Esophagus mucosa (tissue), 1 donor: ENCODE data around the gene HOXA10. TPM values are rescaled to one million over a fixed set of nuclear protein-coding genes. Genes with fewer than 3 reads are reported as not detected.
A peak's percentile ranks its signal among the peaks of the same experiment; 100 is the strongest.

Source experiments
- ATAC-seq: fragments of 200-7000 bp; cut with Tn5 transposase; one replicate; pipeline ENCODE4 v1.9.1; 2020
- total RNA-seq: library from RNA; stranded (reverse); gene quantifications from one replicate; pipeline ENCODE4 v1.2.4, GENCODE V29; 2023
- donor health status: DM: yes; HTN: yes; CAD: no.

HOXA10 gene
- total RNA-seq, 1 donor from 2014 or later = 1.1 TPM

DNA sequence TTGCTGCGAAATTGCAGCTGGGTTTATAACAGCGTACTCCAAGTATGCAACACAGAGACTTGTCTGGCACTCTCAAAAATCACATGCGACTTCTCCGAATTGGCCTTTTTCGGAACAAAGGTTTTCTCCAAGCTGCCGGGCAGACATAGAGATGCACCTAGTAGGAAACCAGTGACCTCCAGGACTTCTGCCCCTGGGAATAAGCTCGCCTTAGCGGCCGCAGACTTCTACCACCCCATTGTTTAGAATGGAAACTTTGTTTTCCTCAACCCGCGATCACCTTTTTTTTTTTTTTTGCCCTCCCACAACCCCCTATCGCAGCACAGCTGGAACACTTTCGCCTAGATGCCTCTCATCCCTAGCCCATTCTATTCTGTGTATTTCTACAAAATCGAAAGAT lies 4.9 kb upstream of the HOXA10 start:
- no peak for ATAC-seq

DNA sequence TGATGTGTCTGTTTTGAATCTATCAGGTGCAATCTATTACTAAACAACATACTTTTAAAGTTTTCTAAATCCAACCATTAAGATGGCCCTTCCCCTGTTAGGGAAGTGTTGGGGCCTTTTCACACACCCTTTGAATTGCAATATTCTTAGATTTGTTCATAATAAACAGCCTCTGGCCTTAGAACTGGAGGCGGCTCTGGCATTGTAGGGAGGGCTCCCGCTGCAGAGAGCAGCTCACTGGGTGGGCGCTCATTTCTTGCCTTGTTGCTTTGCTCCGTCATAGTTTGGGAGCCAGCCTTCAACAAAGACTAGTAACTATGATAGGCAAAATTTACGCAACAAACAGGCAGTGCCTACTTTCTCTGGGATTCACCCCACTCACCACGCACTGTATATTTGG lies 4.2 kb upstream of the HOXA10 start:
- ATAC-seq = no peak

DNA sequence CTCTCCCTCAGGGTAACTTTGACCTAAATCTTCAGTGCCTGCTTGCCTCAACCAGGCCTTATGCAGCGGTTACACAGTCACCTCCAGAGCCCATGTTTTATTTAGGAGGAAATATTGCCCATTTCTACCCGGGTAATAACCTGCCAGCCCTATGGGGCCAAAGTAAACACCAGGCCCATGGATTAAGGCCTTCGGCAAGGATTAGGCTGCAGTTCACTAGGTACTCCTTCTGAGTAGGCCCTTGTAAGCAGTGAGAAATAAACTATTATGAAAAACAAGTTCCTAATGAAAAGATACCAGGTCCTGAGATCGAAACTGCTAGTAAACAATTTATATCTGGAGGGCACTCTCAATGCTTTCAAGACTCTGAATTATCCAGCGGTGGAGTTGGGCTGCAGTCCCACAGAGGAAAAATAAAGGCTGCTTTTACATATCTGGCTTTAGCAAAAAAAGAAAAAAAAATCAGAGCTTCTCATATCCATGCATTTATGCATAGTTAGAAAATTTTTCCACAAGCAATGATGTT lies 3.7 kb upstream of the HOXA10 start:
- no peak for ATAC-seq

DNA sequence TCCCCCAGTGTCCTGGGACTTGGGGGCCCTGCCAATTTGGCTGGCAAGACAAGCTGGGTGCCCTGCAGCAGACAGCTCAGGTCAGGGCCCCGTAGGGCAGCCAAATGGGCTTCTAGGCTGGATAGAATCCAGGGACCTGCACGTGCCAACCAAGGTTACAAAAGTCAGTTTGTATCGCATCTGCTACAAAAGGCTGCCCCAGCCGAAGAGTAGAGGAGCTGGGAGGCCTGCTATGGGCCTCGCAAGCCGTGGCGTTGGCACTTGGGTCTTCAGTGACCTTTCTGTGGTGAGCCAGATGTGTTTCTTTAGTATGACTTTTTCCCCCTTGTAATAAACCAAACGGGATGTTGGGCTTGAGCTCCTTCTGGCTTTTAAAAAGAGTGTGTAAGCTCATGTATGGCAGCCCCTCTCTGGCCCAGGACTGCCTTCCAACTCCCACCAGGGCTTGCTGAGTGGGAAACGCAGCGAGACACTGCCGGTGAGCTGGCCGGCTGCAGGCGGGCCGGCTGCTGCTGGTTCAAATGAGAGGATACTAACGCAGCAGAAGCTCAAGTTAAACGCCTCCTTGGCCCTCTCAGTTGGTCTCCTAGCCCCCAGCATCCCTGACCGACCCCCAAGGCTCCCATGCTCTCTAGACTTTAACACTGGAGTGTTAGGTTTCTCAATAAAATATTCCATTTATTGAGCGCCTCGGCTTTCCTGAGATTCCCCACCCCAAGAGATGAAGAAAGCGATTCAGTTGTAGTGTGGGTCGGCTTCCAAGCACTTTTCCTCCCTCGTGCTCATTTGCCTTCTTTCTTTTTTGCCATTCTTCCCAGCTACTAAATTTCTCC lies 3.1 kb upstream of the HOXA10 start:
- ATAC-seq = no peak

DNA sequence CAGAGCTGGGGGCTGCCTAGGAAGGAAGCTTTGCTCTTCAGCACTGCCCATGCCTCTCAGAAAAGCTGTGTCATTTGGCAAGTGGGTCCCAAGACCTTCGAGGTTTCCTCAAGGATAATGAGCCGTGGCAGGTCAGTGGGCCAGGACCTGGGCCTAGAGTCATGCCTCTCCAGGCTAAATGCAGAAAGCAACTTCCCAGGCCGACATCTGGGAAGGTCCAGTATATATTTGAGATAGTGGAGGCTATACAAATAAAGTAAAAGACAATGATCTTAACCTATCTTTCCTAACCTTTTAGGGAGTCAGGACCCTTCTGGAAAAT lies 2.4 kb upstream of the HOXA10 start:
- ATAC-seq = no peak

DNA sequence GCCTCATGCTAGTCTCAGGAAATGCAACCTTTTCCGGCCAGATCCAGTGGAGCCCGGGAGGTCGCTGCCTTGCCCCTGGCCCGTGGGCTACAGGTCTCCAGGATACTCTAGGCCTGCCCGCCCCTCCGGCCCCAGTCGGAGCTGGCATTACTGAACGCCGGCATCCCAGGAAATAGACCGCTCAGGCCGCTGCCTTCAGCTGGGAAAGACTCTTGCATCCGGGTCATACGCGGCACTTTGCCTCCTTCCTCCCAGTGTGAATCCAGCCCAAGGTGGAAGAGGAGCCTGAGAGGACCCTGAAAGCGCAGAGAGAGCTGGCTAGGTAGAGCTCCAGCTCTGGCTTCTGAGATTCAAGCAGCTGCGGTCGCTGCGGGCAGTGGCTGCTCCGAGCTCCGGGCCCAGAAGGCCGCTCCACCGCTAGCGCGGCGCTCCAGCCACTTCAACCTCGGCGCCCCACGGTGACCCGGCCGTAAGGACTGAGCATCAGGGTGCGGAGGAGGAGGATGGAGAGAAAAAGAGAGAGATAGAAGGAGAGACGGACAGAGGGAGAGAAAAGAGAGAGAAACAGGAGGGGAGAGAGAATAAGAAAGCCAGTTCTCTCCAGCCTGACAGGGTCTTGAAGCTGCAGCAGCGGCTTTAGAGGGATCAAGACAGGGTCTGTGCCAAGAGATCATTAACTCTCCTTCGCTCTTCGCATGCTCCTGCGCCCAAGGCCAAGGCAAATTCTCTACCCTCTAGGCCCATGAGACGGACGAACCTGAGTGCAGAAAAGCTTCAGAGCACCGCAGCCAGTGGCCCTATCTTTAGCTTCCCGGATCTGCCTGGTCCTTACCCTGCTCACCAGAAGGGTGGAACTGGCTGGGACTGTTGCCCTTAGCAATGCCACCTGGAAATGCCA lies 1.8 kb upstream of the HOXA10 start:
- ATAC-seq = no peak

DNA sequence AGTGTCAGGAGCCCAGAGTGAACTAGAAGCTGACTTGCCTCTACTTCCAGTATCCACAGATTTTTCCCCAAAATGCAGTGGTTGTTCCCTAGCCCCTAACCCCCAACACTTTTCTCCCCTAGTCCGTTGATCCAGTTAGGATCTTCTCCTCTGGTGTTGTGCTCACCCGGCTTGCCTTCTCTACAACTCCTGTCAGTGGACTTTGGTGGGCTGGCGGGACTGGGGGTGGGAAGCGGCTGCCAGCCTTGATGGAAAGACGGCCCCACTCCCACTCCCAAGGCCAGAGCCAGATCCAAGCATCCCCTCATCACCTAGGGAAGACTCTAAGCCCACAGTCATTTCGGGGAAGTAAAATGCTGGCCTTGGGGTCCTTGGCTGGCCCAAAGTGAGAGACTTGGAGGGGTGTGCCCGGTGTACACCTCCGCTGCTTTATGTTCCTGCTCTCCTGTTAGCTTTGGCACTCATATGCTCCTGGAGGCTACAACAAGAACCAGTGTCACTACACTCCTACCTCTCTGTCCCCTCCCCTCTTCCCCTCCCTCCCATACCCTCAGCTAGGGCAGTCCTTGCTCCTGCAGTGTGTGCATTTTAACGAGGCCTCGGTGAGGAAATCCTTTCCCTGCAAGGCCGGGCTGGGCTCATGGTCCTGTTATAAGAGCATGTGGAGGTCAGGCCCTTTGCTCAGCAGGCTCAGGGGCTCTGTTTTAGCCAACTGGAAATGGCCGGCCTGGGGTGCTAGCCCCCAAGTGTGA lies 930 bp upstream of the HOXA10 start:
- ATAC-seq = no peak

DNA sequence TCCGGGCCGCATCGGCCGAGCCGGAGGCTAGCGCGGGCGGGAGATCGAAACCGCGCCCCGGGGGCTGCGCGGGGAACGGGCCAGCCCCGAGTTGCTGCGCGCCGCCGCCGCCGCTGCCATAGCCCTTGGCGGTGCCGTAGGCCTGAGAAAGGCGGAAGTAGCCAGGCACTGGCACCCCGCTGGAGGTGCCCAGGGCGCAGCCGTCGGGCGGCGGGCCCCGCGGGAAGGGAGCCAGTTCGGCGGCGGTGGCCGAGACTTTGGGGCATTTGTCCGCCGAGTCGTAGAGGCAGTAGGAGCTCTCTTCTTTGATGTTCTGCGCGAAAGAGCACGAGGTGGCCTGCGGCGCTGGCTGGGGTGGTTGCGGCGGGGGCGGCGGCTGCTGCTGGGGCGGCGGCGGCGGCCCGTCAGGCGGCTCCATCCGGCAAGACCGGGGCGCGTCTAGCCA lies 587 bp downstream of the HOXA10 start:
- ATAC-seq = peak; percentile 23

DNA sequence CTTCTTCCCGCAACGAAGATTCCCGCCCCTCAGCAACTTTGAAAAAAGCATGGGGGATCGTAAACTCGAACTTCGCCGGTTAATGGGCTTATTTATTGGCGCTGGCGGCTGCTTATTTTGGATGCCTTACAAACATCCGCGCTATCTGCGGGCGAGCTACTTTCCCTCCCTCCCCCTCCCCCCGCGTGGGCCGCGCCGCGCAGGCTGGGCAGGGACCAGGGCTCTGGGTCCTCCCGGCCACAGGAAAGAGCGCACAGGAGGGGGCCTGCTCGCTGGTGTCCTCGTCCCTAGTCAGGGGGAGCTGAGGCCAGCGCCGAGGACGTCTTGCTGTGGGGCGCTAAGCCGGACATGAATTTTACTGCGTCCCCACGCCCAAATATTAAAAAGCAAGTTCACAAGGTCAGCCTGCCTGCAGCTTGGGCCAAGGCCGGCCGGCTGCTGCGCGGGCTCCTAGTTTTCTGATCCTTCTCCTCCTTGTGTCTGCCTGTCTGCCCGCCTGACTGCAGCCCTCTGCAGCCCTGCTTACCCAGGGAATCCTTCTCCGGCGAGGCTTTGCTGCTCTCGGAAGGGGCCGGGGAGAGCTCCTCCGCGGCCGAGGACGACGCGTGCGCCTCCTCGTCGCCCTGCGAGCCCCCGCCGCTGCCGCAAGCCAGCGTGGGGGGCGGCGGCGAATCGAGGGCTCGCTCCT lies 1.2 kb downstream of the HOXA10 start:
- ATAC-seq = peak; percentile 7

DNA sequence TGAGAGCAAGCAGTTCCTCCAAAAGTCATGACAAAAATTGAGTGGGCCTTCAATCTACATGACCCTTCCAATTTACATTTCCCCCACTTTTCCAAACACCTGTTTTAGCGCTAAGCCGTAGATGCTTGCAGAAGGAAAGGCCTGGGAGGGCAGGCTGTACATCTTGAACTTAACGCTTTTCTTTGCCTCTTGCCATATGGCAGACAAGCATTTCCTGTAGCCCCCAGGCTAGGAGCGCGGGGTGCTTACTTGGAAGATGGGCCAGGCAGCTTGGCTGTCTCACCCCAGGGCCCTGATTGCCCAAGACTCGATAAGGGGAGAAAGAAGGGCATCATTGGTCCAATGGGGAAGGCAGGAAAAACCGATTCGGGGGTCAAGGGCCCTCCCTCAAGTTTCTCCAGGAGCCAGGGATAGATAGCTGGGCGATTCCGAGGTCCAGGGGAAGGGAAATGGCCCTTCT lies 1.8 kb downstream of the HOXA10 start:
- no peak for ATAC-seq

DNA sequence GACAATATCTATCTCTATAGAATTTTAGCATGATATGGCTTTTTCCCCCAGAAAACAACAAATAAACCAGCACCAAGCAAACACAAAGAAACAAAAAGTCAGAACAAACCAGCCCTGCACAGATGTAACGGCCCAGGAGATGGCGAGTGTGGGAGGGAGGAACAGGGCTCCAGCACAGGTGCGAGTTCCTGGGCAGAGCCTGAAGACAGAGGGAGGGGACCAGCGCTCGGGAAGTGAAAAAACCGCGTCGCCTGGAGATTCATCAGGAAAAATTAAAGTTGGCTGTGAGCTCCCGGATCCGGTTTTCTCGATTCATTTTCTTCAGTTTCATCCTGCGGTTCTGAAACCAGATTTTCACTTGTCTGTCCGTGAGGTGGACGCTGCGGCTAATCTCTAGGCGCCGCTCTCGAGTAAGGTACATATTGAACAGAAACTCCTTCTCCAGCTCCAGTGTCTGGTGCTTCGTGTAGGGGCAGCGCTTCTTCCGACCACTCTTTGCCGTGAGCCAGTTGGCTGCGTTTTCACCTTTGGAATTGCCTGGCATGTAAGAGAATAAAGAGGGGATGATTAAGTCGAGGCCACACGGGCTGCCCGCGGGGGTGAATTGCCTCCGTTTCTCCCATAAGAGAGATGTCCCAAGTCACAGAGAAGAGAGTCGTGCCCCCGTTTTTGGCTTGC lies 2.3 kb downstream of the HOXA10 start:
- ATAC-seq = no peak

DNA sequence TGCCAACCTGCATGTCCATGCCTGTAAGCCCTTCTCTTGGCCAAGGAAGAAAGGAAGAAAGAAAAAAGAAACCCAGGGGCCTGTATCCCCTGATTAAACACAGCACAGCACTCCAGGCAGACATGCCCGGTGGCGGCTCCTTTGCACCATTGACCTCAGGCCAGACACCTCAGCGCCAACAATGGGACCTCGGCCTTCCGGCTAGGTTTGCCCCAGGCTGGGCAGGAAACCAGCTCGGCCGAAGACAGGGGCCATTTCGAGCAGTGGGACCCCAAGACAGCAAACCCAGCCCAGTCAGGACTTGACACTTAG lies 2.8 kb downstream of the HOXA10 start:
- ATAC-seq = no peak

DNA sequence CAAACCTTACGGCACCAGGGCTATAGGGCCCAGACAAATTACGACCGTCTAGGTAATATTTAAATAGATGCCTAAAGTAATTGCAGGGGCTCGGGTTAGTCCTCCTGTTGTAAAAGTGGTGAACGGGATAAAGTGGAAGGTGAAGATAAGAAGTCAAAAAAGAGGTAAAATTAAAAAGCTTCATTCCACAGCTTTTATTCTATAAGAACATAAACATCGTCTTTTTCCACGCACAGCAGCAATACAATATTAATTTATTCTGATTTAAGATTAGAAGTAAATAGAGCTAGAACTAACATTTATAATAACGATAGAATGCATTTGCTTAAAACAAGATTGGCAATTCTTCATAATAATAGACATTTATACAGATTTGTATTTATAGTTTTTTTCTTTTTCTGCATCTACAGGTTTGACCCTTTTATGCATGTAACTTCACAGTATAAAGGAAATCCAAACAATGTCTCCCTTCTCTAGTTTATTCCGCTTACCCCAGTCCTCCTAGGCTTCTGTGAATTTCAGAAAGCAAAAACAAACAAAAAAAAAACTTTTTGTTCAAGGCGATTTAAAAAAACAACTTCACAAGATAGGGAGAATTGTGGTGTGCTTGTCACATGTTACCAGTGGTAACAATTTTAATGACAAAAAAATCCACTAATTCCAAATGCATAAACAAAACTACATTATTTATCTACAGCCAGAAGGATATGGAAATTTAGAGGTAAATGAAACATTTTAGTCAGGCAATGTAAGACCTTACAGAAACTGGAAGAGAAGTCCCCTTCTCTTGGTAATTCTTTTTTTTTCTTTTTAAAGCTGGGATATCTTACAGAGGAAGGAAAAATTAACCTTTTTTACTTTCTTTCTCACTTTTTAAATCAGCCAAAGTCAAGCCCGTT lies 3.4 kb downstream of the HOXA10 start:
- ATAC-seq = no peak

DNA sequence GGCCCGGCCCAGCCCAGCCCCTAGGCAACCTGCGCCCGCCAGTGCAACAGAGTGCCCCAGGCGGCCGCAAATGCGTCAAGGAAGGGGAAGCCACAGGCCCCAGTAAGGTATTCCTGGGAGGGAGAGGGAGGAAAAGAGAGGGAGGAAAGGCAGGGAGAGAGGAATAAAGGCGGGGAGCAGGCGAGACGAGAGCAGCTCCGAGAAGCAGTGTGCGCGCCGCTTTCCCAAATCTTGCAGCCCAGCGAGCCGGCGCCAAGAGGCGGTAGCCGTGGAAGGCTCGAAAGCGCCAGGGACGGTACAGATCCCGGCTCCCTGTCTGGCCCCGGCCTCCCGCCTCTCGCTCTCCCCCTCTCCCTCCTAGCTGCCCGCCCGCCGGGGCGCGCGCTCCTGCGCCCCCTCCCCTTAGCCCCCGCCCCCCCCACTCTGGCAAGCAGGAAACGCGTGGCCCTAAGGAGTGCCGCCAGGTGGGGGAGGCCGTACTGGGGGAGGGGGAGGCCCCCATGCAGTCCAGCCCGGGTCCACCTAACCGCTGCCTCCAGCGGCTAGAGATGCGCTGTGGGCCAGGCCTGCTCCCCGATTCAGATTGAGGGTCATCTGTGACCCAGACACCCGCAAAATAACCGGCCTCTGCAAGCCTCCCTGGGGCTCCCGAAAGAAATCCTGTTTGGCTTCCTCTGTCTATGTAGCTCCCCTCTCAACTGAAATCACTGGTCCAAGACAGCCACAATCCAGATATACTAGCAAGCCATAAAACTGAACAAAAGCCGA lies 4.3 kb downstream of the HOXA10 start:
- peak; percentile 4 for ATAC-seq

DNA sequence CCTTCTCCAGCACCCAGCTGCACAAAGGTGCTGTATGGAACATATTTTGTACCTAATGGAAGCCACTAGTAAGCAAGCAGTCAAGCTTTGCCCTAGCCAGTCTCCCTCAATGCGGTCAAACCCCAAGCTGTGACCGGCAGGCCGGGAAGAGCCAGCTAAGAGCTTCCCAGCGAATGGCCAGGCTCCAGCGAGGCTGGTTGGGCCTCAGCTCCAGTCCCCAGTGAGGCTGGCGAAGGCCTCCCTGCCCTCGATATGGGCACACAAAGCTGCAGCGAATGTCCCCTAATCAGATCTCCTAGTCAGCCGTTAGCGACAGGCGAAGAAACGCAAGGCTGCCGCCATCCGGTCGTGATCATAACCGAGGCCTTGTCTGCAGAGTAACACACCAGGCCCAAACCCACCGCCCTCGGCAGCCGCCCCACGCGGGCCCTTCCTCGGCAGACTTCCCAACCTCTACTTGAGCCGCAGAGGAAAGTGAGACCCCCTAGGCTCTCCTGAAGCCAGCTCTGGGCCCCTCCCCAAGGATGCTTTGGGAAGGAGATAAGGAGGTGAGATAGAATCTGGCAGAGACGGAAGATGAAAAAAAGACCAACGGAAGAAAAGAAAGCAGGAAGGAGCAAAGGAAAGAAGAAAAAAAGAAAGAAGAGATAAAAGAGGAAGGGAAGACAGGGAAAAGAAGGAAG lies 5.7 kb downstream of the HOXA10 start:
- no peak for ATAC-seq

DNA sequence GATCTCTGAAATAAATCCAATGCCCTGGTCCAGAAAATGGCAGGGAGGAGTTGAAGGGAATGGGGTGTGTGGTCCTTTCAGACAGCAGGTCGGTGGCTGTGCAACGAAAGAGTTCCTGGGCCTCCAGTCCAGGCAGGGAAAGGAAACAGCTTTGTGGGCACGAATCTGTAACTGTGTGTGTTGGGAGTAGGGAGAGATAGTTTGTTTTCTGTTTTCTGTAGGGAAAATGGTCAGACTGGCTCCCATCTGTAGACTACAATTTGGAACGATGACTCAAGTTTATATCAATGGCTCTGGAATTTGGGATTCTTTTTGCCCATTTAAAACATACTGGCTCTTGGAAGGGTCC lies 6.2 kb downstream of the HOXA10 start:
- ATAC-seq = no peak

DNA sequence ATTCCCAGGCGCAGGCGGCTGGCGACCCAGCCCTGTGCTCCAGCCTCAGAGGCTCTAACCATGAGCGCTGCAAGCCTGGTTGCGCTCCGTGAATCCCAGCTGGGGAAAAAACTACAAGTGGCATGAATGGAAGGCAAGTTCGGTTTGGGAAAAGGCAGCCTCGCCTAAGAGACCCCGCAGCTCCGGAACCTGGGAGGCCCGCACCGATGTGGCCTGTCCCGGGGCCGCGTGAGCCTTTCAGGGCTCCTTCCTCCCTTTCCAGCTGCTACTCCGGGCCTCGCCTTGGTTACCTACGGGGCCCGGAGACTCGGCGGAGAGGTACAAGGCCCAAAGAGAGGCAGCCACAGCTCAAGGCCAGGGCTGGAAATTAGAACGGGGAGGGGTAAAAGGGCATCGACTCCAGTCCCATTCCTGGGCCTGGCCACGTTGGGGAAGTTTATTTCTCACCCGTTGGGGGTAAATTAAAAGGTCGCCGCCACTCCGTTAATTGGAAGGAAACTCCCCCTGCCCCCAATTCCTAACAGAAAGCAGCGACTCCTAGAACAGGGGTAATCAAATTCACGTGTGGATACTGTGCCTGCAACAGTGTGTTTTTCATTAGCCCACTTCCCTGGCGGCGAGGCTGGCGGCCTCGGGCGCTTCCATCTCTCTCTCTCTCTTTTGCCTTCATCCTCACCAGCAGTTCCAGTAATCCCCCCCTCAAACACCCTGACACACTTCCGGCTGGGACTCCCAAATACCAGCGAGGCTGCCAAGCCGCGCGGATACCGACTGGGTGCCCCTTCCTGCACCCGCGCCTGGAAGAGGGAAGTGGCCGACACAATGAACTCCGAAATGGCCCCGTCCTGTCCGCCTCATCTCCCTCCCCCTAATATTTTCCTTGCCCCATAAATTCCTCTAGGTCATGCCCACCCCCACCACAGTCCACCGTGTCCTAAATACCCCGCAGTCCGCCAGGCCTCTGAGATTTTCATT lies 7.3 kb downstream of the HOXA10 start:
- no peak for ATAC-seq

DNA sequence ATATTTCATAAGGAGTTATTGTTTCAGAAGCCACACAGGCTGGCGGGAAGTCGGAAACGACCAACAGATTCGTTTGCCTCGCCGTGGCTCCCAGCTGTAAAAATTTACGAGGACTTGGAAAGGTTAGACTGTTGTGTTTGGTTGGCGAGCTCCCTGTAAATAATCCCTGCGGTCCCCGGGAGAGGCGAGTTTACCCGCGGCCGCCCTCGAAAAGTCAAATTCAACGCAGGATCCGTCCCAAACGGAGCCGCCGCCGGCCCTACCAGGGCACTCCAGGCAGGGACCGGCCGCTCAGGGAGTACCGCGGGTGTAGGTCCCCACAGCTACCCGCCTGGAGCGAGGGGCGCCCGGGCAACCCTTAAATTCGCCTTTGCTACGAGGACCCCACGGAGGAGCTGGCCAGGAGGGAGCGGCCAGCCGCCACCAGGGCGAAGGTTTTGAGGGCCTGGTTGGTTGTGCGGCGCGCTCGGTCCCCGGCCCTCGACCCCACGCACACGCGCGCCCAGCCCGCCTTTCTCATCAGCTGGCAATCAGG lies 8.1 kb downstream of the HOXA10 start:
- ATAC-seq = no peak
